ENCODE results near the gene NOL11.
A peak's percentile ranks its signal among the peaks of the same experiment; 100 is the strongest.
"Not testable (repeated sequence)": the region's sequence is repeated elsewhere in the genome, so short reads cannot be mapped to it uniquely, and the experiment has no call there.

NOL11 gene

DNA sequence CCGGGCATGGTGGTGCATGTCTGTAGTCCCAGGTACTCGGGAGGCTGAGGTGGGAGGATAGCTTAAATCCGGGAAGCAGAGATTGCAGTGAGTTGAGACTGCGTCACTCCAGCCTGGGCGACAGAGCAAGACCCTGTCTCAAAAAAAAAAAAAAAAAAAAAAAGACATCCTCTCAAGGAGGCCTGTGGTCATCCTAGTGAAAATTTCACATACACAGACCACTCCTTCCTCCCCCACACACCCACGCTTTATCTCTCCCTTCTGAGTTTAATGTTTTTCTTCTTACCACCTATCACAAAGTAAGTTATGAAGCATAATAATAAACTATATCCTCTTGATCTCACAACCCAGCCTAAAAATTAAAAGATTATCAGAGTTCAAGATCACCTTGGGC lies 1.3 kb upstream of the NOL11 start:
- DNase-seq (ENCODE audit: low spot score) = no peak
- in situ Hi-C loops (cut with MboI; ENCODE audit: low pct_unique_long_range_greater_than_20kb, low sequenced_read_pairs, unreplicated experiment) = no loop called here
- TF ChIP-seq CTCF (IDR thresholded peaks at IDR 0.05; ENCODE audit: extremely low read depth, insufficient read depth, missing control alignments) = no peak

GRCh38 chr17:67717192-67717623 lies 528 bp upstream of the NOL11 start:
- no peak for DNase-seq (ENCODE audit: low spot score)
- in situ Hi-C loops (cut with MboI; ENCODE audit: low pct_unique_long_range_greater_than_20kb, low sequenced_read_pairs, unreplicated experiment) = no loop called here
- no peak for TF ChIP-seq CTCF (IDR thresholded peaks at IDR 0.05; ENCODE audit: extremely low read depth, insufficient read depth, missing control alignments)

DNA sequence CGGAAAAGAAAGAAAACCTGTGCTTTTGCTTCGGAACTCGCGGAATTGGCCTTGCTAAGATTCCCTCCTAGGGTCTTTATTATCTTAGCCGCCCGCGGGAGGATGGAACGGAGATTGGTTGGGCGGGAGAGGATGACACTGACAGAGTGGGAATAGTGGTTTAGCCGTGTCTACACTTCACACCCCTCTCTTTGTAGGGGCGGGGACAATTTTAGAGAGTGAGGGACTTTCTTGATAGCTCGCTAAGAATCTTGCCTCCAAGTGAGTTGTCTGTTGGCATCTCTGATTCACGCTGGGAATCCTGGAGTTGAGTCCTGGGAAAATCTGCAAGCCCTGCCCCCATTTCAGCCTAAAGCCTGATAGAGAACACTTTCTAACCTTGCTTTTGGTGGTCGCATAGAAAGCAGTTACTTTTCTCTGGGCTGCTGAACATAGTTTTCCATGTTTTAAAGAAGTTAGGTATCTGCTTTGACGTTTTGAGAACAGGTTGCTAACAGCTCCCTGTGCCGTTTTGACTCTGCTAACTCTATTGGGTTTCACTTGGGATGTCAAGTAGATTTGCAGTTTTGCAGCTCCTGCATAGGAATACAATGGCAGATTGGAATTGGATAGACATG lies 697 bp downstream of the NOL11 start:
- DNase-seq (ENCODE audit: low spot score) = peak; percentile 42
- TF ChIP-seq CTCF (IDR thresholded peaks at IDR 0.05; ENCODE audit: extremely low read depth, insufficient read depth, missing control alignments) = no peak
- in situ Hi-C loops (cut with MboI; ENCODE audit: low pct_unique_long_range_greater_than_20kb, low sequenced_read_pairs, unreplicated experiment) = no loop called here

DNA sequence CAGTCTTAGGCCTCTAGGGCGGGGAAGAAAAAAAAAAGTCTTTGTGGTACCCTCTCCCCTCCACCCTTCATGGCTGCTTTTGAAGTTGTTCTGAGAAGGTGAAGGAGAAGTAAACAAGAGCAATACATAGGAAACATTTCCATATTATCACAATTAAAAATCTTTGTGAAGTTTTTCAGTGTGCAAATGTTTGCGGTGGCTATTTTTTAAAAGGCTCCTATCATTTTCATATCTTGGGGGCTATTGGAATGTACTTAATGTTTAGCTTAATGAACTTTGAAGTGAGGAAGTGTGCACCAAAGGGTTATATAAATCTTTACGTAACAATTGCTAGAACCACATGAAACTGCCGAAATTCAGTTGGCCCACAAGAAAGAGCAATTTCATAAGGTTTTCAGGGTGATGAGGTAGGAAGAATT lies 7.6 kb downstream of the NOL11 start:
- DNase-seq (ENCODE audit: low spot score) = no peak
- in situ Hi-C loops (cut with MboI; ENCODE audit: low pct_unique_long_range_greater_than_20kb, low sequenced_read_pairs, unreplicated experiment) = no loop called here
- no peak for TF ChIP-seq CTCF (IDR thresholded peaks at IDR 0.05; ENCODE audit: extremely low read depth, insufficient read depth, missing control alignments)

GRCh38 chr17:67725807-67726206 lies 8.1 kb downstream of the NOL11 start:
- TF ChIP-seq CTCF (IDR thresholded peaks at IDR 0.05; ENCODE audit: extremely low read depth, insufficient read depth, missing control alignments) = no peak
- in situ Hi-C loops (cut with MboI; ENCODE audit: low pct_unique_long_range_greater_than_20kb, low sequenced_read_pairs, unreplicated experiment) = no loop called here
- DNase-seq (ENCODE audit: low spot score) = no peak

GRCh38 chr17:67727152-67728039 lies 9.7 kb downstream of the NOL11 start:
- DNase-seq (ENCODE audit: low spot score); in situ Hi-C loops (cut with MboI; ENCODE audit: low pct_unique_long_range_greater_than_20kb, low sequenced_read_pairs, unreplicated experiment): not testable (repeated sequence)

DNA sequence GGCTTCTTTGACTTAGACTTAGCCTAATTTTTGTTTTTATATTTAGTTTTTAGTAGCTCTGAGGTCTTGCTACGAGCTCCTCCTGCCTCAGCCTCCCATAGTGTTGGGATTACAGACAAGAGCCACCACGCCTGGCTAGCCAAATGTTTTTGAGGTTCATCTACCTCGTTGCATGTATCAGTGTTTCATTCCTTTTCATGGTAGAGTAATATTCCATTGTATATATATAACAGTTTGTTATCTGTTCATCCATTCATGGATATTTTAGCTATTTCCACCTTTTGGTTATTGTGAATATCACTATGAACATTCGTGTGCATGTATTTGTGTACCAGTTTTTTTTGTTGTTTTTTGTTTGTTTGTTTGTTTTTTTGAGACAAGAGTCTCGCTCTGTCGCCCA lies 12.2 kb downstream of the NOL11 start:
- in situ Hi-C loops (cut with MboI; ENCODE audit: low pct_unique_long_range_greater_than_20kb, low sequenced_read_pairs, unreplicated experiment) = no loop called here
- TF ChIP-seq CTCF (IDR thresholded peaks at IDR 0.05; ENCODE audit: extremely low read depth, insufficient read depth, missing control alignments) = no peak
- DNase-seq (ENCODE audit: low spot score) = no peak
